HL-60 (cell line): ENCODE data around the gene ZNF70.

ENCODE experiments used
- CTCF ChIP-seq: IDR thresholded peaks from one replicate; pipeline ENCODE4 v1.5.1; 2011; ENCODE audit warnings: low read length, control low read depth, inconsistent platforms; ENCODE audit not compliant: insufficient read depth
- POLR2AphosphoS5 ChIP-seq: IDR thresholded peaks from 2 replicates; pipeline ENCODE4 v1.6.1; 2012; ENCODE audit warnings: low read depth
- TF ChIP-seq, protein P1 (sequence below): IDR thresholded peaks from 2 replicates; pipeline ENCODE4 v1.6.1; 2012; ENCODE audit warnings: low read depth; ENCODE audit not compliant: insufficient replicate concordance

DNA sequence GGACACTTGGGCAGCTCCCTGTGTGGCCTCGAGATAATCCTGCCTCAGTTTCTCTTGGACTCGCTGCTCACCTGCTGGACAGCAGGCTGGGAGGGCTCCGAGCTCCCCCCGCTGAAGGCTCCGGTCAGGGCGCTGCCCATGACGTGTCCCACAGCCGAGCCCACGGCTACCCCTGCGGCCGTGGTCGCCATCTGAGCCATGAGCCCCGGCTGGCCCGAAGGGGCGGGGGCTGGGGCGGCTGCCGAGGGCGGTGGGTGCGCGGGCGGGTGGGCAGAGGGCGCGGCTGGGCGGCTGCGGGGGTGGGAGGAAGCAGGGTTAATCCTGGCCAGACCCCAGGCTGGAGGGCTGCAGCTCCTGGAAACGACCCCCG is 16.4 kb upstream of the ZNF70 start:
- no peak for TF ChIP-seq CTCF
- TF ChIP-seq, protein P1, sequence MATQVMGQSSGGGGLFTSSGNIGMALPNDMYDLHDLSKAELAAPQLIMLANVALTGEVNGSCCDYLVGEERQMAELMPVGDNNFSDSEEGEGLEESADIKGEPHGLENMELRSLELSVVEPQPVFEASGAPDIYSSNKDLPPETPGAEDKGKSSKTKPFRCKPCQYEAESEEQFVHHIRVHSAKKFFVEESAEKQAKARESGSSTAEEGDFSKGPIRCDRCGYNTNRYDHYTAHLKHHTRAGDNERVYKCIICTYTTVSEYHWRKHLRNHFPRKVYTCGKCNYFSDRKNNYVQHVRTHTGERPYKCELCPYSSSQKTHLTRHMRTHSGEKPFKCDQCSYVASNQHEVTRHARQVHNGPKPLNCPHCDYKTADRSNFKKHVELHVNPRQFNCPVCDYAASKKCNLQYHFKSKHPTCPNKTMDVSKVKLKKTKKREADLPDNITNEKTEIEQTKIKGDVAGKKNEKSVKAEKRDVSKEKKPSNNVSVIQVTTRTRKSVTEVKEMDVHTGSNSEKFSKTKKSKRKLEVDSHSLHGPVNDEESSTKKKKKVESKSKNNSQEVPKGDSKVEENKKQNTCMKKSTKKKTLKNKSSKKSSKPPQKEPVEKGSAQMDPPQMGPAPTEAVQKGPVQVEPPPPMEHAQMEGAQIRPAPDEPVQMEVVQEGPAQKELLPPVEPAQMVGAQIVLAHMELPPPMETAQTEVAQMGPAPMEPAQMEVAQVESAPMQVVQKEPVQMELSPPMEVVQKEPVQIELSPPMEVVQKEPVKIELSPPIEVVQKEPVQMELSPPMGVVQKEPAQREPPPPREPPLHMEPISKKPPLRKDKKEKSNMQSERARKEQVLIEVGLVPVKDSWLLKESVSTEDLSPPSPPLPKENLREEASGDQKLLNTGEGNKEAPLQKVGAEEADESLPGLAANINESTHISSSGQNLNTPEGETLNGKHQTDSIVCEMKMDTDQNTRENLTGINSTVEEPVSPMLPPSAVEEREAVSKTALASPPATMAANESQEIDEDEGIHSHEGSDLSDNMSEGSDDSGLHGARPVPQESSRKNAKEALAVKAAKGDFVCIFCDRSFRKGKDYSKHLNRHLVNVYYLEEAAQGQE, result no peak
- no peak for TF ChIP-seq POLR2AphosphoS5
